Measurements from ENCODE around the gene HOATZ. TPM values are rescaled to one million over a fixed set of nuclear protein-coding genes. Genes with fewer than 3 reads are reported as not detected.

Gene HOATZ
- total and polyA plus RNA-seq, 2 experiments from 2014 or later, result not detected

DNA sequence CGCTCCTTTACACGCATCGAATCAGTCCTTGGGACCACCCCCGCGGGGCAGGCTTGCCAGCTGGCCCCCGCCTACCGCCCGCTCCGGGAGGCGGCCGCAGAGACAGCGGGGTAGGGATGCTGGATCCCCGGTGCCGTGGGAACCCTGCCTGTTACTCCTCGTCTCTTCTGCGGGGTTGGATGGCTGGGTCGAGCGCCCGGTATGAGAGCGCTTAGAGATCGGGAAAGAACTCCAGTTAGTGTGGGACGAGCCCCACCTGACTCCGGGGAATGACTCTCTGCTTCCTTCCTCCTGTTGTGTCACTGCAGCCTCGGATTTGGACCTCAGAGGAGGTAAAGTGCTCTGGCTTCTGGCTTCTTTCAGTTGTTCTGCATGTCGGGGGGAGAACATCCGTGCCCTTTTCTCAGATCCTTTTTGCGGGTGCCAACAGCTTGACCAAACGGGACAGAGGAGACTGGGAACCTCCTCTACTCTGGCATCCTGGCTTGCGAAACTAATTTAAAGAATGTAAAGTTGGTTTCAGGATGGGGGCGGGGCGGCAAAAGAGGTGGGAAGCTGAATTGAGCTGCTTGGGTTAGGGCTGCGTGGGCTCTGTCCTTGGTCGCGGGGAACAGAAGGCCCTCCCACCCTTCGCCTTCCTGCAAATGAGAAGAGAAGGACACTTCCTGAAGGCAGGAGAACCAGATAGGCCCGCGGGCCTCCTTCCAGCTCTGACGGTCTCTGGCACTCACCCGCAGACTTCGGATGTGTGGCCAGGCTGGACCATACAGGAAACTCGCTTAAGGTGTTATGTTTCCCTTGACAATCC is 26.9 kb downstream of the HOATZ start:
- Histone ChIP-seq H3K79me2 (ENCODE audit: insufficient read depth) (peaks cover 42% of the 10 kb centered on the region), H2AFZ (peak overlapping the region; percentile 86), H4K20me1 (ENCODE audit: insufficient read depth) (no peaks in the 10 kb centered on the region), H3K4me2 (ENCODE audit: unreplicated experiment) (peak overlapping the region; percentile 98), H3K4me1 (ENCODE audit: insufficient read depth) (peaks cover 36% of the 10 kb centered on the region), H3K9me3 (ENCODE audit: low read depth) (no peaks in the 10 kb centered on the region), H3K9me2 (ENCODE audit: insufficient read depth) (no peaks in the 10 kb centered on the region), H3K36me3 (ENCODE audit: low read depth) (peaks cover 10% of the 10 kb centered on the region), H3K27ac (peak overlapping the region; percentile 70), H3K4me3 (peak overlapping the region; percentile 90), H3F3A (ENCODE audit: insufficient read depth) (no peaks in the 10 kb centered on the region), H3K9ac (peak overlapping the region; percentile 90), H3K27me3 (replicated peaks; ENCODE audit: insufficient read depth) (no peaks in the 10 kb centered on the region)
- TF ChIP-seq EZH2phosphoT487 (IDR thresholded peaks at IDR 0.05; ENCODE audit: insufficient read depth, low read depth) (no peak), EZH2 (IDR thresholded peaks at IDR 0.05; ENCODE audit: insufficient read depth, poor library complexity, severe bottlenecking) (no peak)
- peak; percentile 77 for DNase-seq
- in situ Hi-C loops (cut with MboI), result no loop called here
- WGBS, 2 experiments (ENCODE audit: low coverage in 1 of 2, low lambda C conversion rate in 2 of 2, missing lambda C conversion rate in 2 of 2), result 28 to 37% methylated on average over 29 to 40 of the region's 41 CpGs

DNA sequence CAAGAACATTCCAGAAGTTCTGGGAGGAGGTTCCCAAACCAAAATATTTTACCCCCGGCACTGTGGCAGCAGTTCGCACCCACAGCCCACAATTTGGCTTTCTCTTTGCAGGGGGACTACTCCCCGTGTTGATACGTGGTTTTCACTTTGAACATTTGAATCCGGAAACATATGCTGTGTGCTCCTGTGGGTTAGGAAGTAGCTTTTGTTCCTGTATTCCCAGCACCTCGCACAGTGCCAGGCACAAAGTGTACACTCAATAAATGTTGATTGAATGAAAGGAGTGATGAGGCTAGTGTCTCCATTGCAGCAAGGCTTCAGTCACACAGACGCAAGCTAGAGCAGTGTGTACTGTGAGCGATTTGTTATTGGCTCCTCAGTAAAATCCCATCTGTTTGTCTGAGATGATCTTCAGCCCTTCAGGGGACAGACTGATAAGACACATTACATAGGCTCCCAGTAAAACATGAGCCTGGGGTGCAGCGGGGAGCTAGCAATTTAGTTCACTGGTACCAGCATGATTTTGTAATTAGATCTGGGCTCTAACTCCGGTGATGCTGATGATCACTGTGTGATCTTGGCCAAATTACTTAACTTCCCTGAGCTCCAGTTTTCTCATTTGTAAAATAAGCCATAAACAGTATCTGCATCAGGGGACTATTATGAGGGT is 28.2 kb downstream of the HOATZ start:
- Histone ChIP-seq H3K27me3 (replicated peaks; ENCODE audit: insufficient read depth) (no peaks in the 10 kb centered on the region), H3K79me2 (ENCODE audit: insufficient read depth) (peaks cover 42% of the 10 kb centered on the region), H3K36me3 (ENCODE audit: low read depth) (peaks cover 22% of the 10 kb centered on the region), H4K20me1 (ENCODE audit: insufficient read depth) (no peaks in the 10 kb centered on the region), H3K27ac (no peak overlapping the region), H3K9ac (no peak overlapping the region), H3F3A (ENCODE audit: insufficient read depth) (no peaks in the 10 kb centered on the region), H3K4me1 (ENCODE audit: insufficient read depth) (peaks cover 36% of the 10 kb centered on the region), H3K4me2 (ENCODE audit: unreplicated experiment) (peak overlapping the region; percentile 98), H3K9me2 (ENCODE audit: insufficient read depth) (no peaks in the 10 kb centered on the region), H3K4me3 (peak overlapping the region; percentile 90), H3K9me3 (ENCODE audit: low read depth) (no peaks in the 10 kb centered on the region), H2AFZ (no peak overlapping the region)
- TF ChIP-seq EZH2phosphoT487 (IDR thresholded peaks at IDR 0.05; ENCODE audit: insufficient read depth, low read depth), result no peak
- TF ChIP-seq EZH2 (IDR thresholded peaks at IDR 0.05; ENCODE audit: insufficient read depth, poor library complexity, severe bottlenecking), result no peak
- DNase-seq, result no peak
- in situ Hi-C loops (cut with MboI), result no loop called here
- 75 to 81% methylated on average over 10 of the region's 10 CpGs for WGBS, 2 experiments (ENCODE audit: low coverage in 1 of 2, low lambda C conversion rate in 2 of 2, missing lambda C conversion rate in 2 of 2)

GRCh38 chr11:111548525-111548924 is 33.9 kb downstream of the HOATZ start:
- Histone ChIP-seq H3K27me3 (replicated peaks; ENCODE audit: insufficient read depth) (no peaks in the 10 kb centered on the region), H3K9me2 (ENCODE audit: insufficient read depth) (no peaks in the 10 kb centered on the region), H3K9me3 (ENCODE audit: low read depth) (no peaks in the 10 kb centered on the region), H3K4me2 (ENCODE audit: unreplicated experiment) (no peak overlapping the region), H3K36me3 (ENCODE audit: low read depth) (peaks cover 48% of the 10 kb centered on the region), H2AFZ (no peak overlapping the region), H3K79me2 (ENCODE audit: insufficient read depth) (peaks cover 9% of the 10 kb centered on the region), H3K4me1 (ENCODE audit: insufficient read depth) (peaks cover 10% of the 10 kb centered on the region; the same call in 1 of the 2 replicates), H4K20me1 (ENCODE audit: insufficient read depth) (no peaks in the 10 kb centered on the region), H3K27ac (no peak overlapping the region), H3K9ac (no peak overlapping the region), H3F3A (ENCODE audit: insufficient read depth) (no peaks in the 10 kb centered on the region), H3K4me3 (no peak overlapping the region)
- in situ Hi-C loops (cut with MboI), result no loop called here
- 97% methylated on average over 2 of the region's 2 CpGs for WGBS, 2 experiments (ENCODE audit: low coverage in 1 of 2, low lambda C conversion rate in 2 of 2, missing lambda C conversion rate in 2 of 2)
- TF ChIP-seq EZH2phosphoT487 (IDR thresholded peaks at IDR 0.05; ENCODE audit: insufficient read depth, low read depth), result no peak
- no peak for TF ChIP-seq EZH2 (IDR thresholded peaks at IDR 0.05; ENCODE audit: insufficient read depth, poor library complexity, severe bottlenecking)
- DNase-seq, result no peak

GRCh38 chr11:111549196-111549868 is 34.8 kb downstream of the HOATZ start:
- Histone ChIP-seq H4K20me1 (ENCODE audit: insufficient read depth) (no peaks in the 10 kb centered on the region), H3K79me2 (ENCODE audit: insufficient read depth) (peaks cover 3% of the 10 kb centered on the region), H3F3A (ENCODE audit: insufficient read depth) (peaks cover 8% of the 10 kb centered on the region), H3K4me1 (ENCODE audit: insufficient read depth) (peaks cover 8% of the 10 kb centered on the region), H3K9ac (no peak overlapping the region), H3K36me3 (ENCODE audit: low read depth) (peaks cover 44% of the 10 kb centered on the region), H3K27me3 (replicated peaks; ENCODE audit: insufficient read depth) (no peaks in the 10 kb centered on the region), H3K4me3 (no peak overlapping the region), H3K9me3 (ENCODE audit: low read depth) (no peaks in the 10 kb centered on the region), H3K9me2 (ENCODE audit: insufficient read depth) (no peaks in the 10 kb centered on the region), H3K27ac (no peak overlapping the region), H2AFZ (no peak overlapping the region), H3K4me2 (ENCODE audit: unreplicated experiment) (no peak overlapping the region)
- 95 to 96% methylated on average over 11 of the region's 11 CpGs for WGBS, 2 experiments (ENCODE audit: low coverage in 1 of 2, low lambda C conversion rate in 2 of 2, missing lambda C conversion rate in 2 of 2)
- DNase-seq, result no peak
- in situ Hi-C loops (cut with MboI), result no loop called here
- TF ChIP-seq EZH2phosphoT487 (IDR thresholded peaks at IDR 0.05; ENCODE audit: insufficient read depth, low read depth) (no peak), EZH2 (IDR thresholded peaks at IDR 0.05; ENCODE audit: insufficient read depth, poor library complexity, severe bottlenecking) (no peak)
